ENCODE measurements around the gene AQP9. TPM values are rescaled to one million over a fixed set of nuclear protein-coding genes. Genes with fewer than 3 reads are reported as not detected.

AQP9 gene
- total RNA-seq, 1 donor from 2014 or later = 0.26 TPM

DNA sequence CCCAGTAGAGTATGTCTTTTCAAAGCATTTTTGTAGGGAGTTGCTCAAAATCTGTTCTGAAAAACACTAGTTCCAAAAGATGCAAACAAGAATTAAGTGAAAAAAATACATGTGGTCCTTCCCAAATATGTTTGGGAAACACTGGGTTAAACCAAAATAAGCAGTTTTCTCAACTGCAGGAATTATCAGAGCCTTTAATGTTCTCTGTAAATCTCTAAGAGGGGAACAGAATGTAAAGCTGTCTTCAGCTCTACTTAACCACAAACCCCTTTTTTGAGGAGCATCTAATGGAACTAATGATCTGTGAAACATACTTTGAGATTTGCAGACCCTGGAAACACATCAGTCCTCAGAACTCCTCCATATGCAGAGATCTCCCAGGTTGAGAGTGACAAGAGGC, 9.9 kb downstream of the AQP9 start:
- Mint-ChIP-seq H3K27me3 (peaks cover 15% of the 10 kb centered on the region), H3K36me3 (ENCODE audit: low read depth) (no peaks in the 10 kb centered on the region), H3K27ac (no peak overlapping the region), H3K4me3 (no peak overlapping the region), H3K9me3 (no peaks in the 10 kb centered on the region), H3K4me1 (no peaks in the 10 kb centered on the region)
- intact Hi-C loops (cut with micrococcal nuclease) = no loop called here
- DNase-seq = no peak

GRCh38 chr15:58148633-58149445, 10.7 kb downstream of the AQP9 start:
- intact Hi-C loops (cut with micrococcal nuclease) = no loop called here
- Mint-ChIP-seq H3K27me3 (peaks cover 15% of the 10 kb centered on the region), H3K4me3 (no peak overlapping the region), H3K27ac (no peak overlapping the region), H3K4me1 (no peaks in the 10 kb centered on the region), H3K36me3 (ENCODE audit: low read depth) (no peaks in the 10 kb centered on the region), H3K9me3 (no peaks in the 10 kb centered on the region)
- peak; percentile 16 for DNase-seq

DNA sequence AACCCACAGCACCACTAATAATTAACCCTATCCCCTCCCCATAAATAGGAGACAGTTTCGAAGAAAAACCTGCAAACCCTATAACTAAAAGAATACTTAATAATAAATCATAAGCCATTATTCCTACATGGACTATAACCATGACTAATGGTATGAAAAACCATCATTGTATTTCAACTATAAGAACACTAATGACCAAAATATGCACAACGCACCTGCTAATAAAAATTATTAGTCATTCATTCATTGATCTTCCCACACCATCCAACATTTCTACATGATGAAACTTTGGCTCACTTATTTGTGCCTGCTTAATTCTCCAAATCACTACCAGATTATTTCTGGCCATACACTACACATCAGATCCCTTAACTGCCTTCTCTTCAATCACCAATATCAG, 16.6 kb downstream of the AQP9 start:
- H3K27ac Mint-ChIP-seq = no peak overlapping the region
- DNase-seq = no peak
- no peaks in the 10 kb centered on the region for H3K9me3 Mint-ChIP-seq
- intact Hi-C loops (cut with micrococcal nuclease) = no loop called here
- no peaks in the 10 kb centered on the region for H3K4me1 Mint-ChIP-seq
- no peak overlapping the region for H3K4me3 Mint-ChIP-seq
- peaks cover 9% of the 10 kb centered on the region for H3K27me3 Mint-ChIP-seq
- H3K36me3 Mint-ChIP-seq (ENCODE audit: low read depth) = no peaks in the 10 kb centered on the region

GRCh38 chr15:58159827-58160386, 21.7 kb downstream of the AQP9 start:
- no peaks in the 10 kb centered on the region for H3K9me3 Mint-ChIP-seq
- H3K27ac Mint-ChIP-seq = no peak overlapping the region
- no peak overlapping the region for H3K4me3 Mint-ChIP-seq
- H3K4me1 Mint-ChIP-seq = no peaks in the 10 kb centered on the region
- no peaks in the 10 kb centered on the region for H3K36me3 Mint-ChIP-seq (ENCODE audit: low read depth)
- no peak for DNase-seq
- peaks cover 32% of the 10 kb centered on the region for H3K27me3 Mint-ChIP-seq
- intact Hi-C loops (cut with micrococcal nuclease) = no loop called here

DNA sequence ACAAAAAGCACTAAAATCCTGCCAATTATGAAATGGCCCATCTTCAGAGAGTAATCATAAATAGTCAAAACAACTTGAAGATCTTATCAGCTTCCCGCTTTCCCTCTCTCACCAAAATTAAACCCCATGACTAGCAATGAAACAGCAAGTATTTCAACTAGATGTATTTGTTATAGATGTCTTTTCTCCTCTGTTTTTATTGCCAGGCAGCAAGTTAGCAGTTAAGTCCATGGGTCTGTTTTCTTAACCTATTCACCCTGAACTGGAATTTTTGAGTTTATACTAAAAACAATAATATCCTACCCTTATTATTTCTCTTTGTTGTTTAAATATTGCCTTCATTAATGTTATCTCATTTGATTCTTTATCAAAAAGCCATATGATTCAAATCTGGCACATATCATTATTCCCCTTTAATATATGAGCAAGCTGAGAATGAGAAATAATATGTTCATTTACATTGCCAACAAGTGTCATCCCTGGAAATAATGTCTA, 23.3 kb downstream of the AQP9 start:
- H3K9me3 Mint-ChIP-seq = no peaks in the 10 kb centered on the region
- no peak for DNase-seq
- intact Hi-C loops (cut with micrococcal nuclease) = no loop called here
- H3K27me3 Mint-ChIP-seq = peaks cover 38% of the 10 kb centered on the region
- H3K4me1 Mint-ChIP-seq = no peaks in the 10 kb centered on the region
- no peak overlapping the region for H3K27ac Mint-ChIP-seq
- no peaks in the 10 kb centered on the region for H3K36me3 Mint-ChIP-seq (ENCODE audit: low read depth)
- H3K4me3 Mint-ChIP-seq = no peak overlapping the region

DNA sequence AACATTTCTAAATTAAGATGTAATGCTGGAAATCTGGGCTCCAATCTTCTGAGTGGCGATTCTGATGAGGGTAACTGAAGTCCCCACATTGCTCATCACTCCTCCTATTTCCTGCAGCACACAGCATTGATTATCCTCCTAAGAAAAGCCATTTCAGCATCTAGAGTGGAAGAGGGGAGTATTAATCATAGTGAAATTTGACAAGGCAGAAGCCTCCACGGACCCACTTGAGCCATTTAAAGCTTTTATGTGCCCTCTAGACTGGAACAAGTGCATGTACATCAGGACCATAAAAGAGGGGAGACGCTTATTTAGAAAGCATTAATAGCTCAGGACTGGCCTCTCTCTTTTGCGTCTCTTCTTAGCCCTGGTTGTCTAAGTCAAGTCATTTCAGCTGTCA, 25.8 kb downstream of the AQP9 start:
- intact Hi-C loops (cut with micrococcal nuclease) = no loop called here
- Mint-ChIP-seq H3K4me3 (no peak overlapping the region), H3K9me3 (no peaks in the 10 kb centered on the region), H3K4me1 (no peaks in the 10 kb centered on the region), H3K36me3 (ENCODE audit: low read depth) (no peaks in the 10 kb centered on the region), H3K27ac (no peak overlapping the region), H3K27me3 (peaks cover 39% of the 10 kb centered on the region)
- no peak for DNase-seq

- Mint-ChIP-seq H3K4me1 (no peaks in the 10 kb centered on the region), H3K9me3 (no peaks in the 10 kb centered on the region), H3K36me3 (ENCODE audit: low read depth) (no peaks in the 10 kb centered on the region), H3K27ac (no peak overlapping the region), H3K4me3 (no peak overlapping the region), H3K27me3 (peaks cover 36% of the 10 kb centered on the region)
- DNase-seq = no peak
- intact Hi-C loops (cut with micrococcal nuclease) = no loop called here
These were observed 26.7 kb downstream of the AQP9 start for GRCh38 chr15:58164926-58165325.

DNA sequence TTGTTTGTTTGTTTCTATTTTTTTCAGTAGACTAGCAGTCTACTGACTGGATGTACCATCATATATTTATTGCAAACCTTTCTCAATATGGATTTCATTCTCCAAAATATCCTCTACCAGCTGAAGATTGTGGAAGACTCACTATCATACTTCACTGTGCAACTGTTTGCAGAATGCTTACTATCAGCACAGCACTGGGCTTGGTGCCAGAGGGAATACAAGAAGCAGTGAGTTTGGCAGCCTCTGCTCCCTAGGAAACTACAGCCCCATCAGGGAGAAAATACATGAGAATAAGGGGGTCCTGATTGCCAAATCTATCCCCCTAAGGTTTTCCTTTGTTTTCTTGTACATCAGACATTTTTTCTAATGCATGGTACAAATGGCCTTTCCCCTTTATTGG, 27.5 kb downstream of the AQP9 start:
- Mint-ChIP-seq H3K4me3 (no peak overlapping the region), H3K9me3 (no peaks in the 10 kb centered on the region), H3K27ac (no peak overlapping the region), H3K36me3 (ENCODE audit: low read depth) (no peaks in the 10 kb centered on the region), H3K4me1 (no peaks in the 10 kb centered on the region), H3K27me3 (peaks cover 36% of the 10 kb centered on the region)
- DNase-seq = no peak
- intact Hi-C loops (cut with micrococcal nuclease) = no loop called here

DNA sequence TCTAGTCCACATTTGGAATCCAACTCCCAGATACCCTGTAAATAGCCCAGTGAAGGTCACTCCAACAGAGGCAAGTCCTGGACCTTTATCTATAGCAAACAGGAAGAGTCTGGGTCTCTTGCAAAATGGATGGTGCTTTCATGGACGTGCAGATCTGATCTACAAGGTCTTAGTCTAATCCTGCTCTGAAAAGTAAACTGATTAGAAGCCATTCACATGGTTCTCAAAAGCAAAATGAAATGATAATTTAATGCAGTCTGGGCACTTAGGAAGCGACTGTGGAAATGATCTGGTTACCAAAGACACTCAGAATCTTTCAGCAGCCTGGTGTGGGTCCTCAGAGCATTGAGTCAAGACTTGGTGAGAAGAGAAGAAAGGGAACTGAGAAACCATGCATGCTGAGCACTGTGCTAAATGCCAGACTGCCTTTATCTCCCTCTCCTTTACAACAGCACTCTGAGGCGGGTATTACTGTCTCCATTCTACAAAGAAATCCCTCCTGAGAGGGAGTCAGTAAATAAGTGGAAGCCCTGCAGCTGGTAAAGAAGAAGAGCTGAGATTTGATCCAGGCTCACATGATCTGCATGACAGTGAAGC, 29.0 kb downstream of the AQP9 start:
- H3K4me3 Mint-ChIP-seq = no peak overlapping the region
- no peaks in the 10 kb centered on the region for H3K4me1 Mint-ChIP-seq
- H3K27ac Mint-ChIP-seq = no peak overlapping the region
- peaks cover 30% of the 10 kb centered on the region for H3K27me3 Mint-ChIP-seq
- DNase-seq = no peak
- intact Hi-C loops (cut with micrococcal nuclease) = no loop called here
- no peaks in the 10 kb centered on the region for H3K36me3 Mint-ChIP-seq (ENCODE audit: low read depth)
- H3K9me3 Mint-ChIP-seq = no peaks in the 10 kb centered on the region

DNA sequence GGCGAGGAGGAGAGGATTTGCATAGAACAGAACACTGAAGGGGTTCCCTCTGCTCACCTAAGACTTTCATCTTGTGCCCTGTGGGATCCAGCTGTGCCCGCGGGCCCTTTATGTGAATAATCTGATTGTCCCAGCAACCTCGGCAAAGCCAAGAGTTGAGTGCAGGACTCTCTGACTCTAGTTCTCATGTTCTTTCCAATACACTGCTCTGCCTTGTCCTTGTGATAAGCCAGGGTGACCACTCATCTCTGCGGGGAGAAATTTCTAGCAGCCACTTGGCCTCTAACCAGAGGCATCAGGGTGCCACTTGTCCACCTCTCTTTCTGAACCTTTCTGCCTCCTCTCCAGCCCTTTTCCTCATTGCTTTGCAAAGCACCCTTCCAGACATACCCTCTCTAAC, 31.8 kb downstream of the AQP9 start:
- DNase-seq = no peak
- Mint-ChIP-seq H3K27ac (no peak overlapping the region), H3K4me3 (no peak overlapping the region), H3K9me3 (no peaks in the 10 kb centered on the region), H3K4me1 (no peaks in the 10 kb centered on the region), H3K27me3 (peaks cover 25% of the 10 kb centered on the region), H3K36me3 (ENCODE audit: low read depth) (no peaks in the 10 kb centered on the region)
- intact Hi-C loops (cut with micrococcal nuclease) = no loop called here

DNA sequence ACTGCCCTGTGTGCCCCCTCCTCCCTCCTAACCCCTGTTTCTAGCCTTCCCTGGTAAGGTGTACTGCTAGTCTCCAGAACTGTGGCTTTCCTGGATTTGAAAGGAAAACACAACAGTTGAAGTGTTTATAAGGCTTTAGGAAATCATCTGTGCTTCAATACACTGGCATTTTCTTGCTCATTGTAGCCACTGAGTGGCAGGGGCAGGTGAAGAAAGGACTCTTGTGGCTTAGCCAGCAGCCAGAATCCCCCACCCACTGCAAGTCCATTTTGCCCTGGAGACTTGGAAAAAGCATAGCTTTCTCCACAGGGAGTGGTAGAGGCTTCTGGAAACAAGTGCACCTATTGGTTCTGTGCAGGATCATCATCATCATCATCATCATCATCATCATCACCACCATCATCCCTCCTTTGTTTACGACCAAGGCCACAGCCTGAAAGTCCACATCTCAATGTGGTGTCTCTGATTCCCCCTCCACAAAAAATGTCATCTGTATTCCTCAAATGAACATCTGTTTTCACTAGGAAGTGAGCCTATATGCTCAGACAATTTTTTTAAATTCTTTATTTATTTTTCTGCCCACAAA, 33.4 kb downstream of the AQP9 start:
- Mint-ChIP-seq H3K9me3 (no peaks in the 10 kb centered on the region), H3K27me3 (peaks cover 28% of the 10 kb centered on the region), H3K4me1 (no peaks in the 10 kb centered on the region), H3K36me3 (ENCODE audit: low read depth) (no peaks in the 10 kb centered on the region), H3K27ac (no peak overlapping the region), H3K4me3 (no peak overlapping the region)
- DNase-seq = no peak
- intact Hi-C loops (cut with micrococcal nuclease) = no loop called here

DNA sequence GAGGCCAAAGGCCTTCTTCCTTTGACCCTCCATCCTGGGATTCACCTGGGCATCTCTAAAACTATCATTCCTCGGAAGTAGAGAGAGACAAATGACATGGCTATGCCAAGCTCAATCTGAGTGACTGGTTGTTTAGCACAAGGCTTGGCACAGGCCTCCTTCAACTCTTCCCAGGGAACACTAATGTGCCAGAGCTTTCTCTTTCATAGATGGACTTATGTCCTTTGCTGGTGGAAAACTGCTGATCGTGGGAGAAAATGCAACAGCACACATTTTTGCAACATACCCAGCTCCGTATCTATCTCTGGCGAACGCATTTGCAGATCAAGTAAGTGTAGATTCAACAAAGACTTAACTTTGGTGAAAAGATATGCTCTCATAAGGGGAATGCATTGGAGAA, 36.5 kb downstream of the AQP9 start:
- intact Hi-C loops (cut with micrococcal nuclease) = no loop called here
- H3K4me1 Mint-ChIP-seq = no peaks in the 10 kb centered on the region
- no peak overlapping the region for H3K27ac Mint-ChIP-seq
- no peak for DNase-seq
- H3K9me3 Mint-ChIP-seq = no peaks in the 10 kb centered on the region
- H3K36me3 Mint-ChIP-seq (ENCODE audit: low read depth) = no peaks in the 10 kb centered on the region
- no peak overlapping the region for H3K4me3 Mint-ChIP-seq
- H3K27me3 Mint-ChIP-seq = peaks cover 23% of the 10 kb centered on the region

DNA sequence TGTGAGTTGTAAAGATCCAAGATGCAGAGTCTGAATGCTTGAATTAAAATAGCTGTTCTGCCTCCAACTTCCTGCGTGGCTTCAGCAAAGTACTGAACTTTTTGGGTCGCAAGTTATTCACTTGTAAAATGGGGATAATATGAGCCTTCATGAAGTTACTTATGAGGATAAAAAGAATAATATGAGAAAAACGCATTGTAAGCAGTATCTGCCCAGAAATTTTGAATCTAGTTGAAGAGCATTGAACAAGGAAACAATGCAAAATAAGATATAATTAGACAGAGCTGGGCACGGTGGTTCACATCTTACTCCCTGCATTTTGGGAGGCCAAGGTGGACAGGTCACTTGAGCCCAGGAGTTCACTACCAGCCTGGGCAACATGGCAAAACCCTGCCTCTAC, 37.8 kb downstream of the AQP9 start:
- DNase-seq = no peak
- intact Hi-C loops (cut with micrococcal nuclease) = no loop called here
- Mint-ChIP-seq H3K4me1 (no peaks in the 10 kb centered on the region), H3K27me3 (peaks cover 24% of the 10 kb centered on the region), H3K9me3 (no peaks in the 10 kb centered on the region), H3K27ac (no peak overlapping the region), H3K36me3 (ENCODE audit: low read depth) (no peaks in the 10 kb centered on the region), H3K4me3 (no peak overlapping the region)

- Mint-ChIP-seq H3K27me3 (peaks cover 35% of the 10 kb centered on the region), H3K4me3 (no peak overlapping the region), H3K9me3 (no peaks in the 10 kb centered on the region), H3K36me3 (ENCODE audit: low read depth) (no peaks in the 10 kb centered on the region), H3K27ac (no peak overlapping the region), H3K4me1 (peaks cover 2% of the 10 kb centered on the region)
- intact Hi-C loops (cut with micrococcal nuclease) = no loop called here
- no peak for DNase-seq
These were observed 40.5 kb downstream of the AQP9 start for GRCh38 chr15:58178668-58179067.

All from activated CD4-positive, alpha-beta T cell treated with anti-CD3 and anti-CD28 coated beads, Interleukin-2, amount 10 ng/mL, durations not matched to agents 24 days and 14 days (primary cell).